GM13977 (cell line): Measurements from ENCODE around the gene NANOS1.

Source experiments
- DNase-seq: peaks from one replicate; pipeline ENCODE4 v3.0.0; 2012; ENCODE audit warnings: low spot score
- in situ Hi-C: fragments of 300-500 bp; cut with MboI; formaldehyde crosslinking; loops from one replicate; pipeline ENCODE4 v1.12.0; 2022; ENCODE audit warnings: low sequenced_read_pairs, low pct_unique_long_range_greater_than_20kb, mixed read lengths, inconsistent platforms; ENCODE audit not compliant: unreplicated experiment
- TF ChIP-seq, protein P1 (sequence below): IDR thresholded peaks from 2 replicates; pipeline ENCODE4 v1.5.1; 2012; ENCODE audit warnings: mild to moderate bottlenecking, control low read depth; ENCODE audit not compliant: insufficient read depth; ENCODE audit errors: extremely low read depth, missing control alignments

NANOS1 gene

DNA sequence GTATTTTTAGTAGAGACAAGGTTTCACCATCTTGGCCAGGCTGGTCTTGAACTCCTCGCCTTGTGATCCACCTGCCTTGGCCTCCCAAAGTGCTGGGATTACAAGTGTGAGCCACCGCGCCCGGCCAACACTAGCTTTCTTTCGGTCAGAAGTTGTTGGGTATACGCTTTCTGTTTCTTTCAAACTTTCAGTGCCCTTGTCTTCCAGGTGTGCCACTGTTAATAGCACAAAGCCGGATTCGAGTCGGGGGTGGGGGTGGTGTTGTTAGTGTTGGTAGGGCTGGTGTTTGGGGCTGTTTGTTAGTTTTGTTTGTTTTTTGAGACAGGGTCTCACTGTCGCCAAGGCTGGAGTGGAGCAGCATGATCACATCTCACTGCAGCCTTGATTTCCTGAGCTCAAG lies 33.8 kb upstream of the NANOS1 start:
- in situ Hi-C loops = no loop called here
- TF ChIP-seq, protein P1, sequence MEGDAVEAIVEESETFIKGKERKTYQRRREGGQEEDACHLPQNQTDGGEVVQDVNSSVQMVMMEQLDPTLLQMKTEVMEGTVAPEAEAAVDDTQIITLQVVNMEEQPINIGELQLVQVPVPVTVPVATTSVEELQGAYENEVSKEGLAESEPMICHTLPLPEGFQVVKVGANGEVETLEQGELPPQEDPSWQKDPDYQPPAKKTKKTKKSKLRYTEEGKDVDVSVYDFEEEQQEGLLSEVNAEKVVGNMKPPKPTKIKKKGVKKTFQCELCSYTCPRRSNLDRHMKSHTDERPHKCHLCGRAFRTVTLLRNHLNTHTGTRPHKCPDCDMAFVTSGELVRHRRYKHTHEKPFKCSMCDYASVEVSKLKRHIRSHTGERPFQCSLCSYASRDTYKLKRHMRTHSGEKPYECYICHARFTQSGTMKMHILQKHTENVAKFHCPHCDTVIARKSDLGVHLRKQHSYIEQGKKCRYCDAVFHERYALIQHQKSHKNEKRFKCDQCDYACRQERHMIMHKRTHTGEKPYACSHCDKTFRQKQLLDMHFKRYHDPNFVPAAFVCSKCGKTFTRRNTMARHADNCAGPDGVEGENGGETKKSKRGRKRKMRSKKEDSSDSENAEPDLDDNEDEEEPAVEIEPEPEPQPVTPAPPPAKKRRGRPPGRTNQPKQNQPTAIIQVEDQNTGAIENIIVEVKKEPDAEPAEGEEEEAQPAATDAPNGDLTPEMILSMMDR = no peak
- DNase-seq = no peak

DNA sequence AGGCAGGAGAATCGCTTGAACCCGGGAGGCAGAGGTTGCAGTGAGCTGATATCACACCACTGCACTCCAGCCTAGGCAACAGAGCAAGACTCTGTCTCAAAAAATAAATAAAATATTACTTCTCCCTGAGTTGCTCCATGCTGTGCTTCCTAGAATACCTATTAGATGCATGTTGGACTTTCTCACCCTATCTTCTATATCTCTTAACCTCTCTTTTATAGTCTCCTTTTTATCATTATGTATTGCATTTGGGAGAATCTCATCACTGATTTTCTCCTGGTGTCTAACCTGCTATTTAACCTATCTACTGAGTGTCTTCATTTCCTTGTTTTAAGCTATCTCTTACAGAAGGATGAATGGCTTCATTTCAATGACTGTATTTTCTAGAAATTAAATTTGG lies 32.1 kb upstream of the NANOS1 start:
- no peak for DNase-seq
- in situ Hi-C loops = no loop called here
- TF ChIP-seq, protein P1 = no peak

DNA sequence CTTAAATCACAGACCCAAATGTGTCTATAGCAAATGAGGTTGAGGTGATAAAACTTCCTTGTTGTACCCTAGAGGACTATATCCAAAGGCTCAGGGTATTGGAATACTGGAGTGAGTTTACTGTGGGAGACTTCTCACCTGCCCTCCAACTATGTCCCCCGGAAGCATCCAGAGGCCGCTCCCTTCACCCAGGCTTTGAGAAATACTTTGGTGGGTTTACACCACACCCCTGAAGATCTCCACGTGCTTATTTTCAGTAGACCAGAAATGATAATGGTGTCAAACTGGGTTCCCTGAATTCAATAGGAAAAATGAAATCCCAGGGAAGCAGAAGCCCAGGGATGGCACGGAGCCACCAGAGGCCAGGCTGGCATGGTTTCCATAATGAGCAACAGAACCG lies 31.3 kb upstream of the NANOS1 start:
- TF ChIP-seq, protein P1 = no peak
- in situ Hi-C loops = no loop called here
- DNase-seq = no peak

DNA sequence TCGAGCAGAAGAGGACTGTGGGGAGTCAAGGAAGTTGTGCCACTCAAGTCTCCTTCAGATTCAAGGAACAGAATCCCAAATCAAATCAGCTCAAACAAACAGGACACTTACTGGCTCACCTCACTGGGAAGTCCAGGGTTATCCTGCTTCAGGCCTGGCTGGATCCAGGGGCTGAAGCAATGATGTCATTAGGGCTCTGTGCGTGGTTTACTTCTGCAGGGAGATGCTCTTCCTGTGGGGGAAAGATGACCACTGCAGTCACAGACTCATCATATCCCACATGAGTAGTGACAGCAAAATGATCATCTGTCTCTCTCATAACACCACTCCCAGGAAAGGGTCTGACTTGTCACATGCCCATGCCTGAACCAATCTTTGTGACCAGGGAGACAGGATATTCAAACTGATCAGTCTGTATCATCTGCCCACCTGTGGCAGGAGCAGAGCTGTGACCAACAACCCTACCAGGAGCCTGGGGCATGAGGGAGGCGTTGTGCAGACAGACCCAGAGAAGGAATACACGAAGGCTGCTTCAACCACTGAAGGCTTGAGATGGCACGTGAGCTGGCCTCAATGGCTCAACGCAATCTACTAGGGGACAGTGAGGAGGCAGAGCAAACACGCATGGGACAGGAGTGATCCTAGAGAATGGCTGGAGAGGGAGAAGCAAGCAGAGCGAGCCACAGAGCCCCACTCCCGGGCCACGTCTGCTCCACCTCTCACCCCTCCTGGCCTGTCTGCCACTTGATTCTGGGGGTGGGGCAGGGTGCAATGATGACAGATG lies 27.6 kb upstream of the NANOS1 start:
- no peak for DNase-seq
- in situ Hi-C loops = no loop called here
- TF ChIP-seq, protein P1 = no peak

DNA sequence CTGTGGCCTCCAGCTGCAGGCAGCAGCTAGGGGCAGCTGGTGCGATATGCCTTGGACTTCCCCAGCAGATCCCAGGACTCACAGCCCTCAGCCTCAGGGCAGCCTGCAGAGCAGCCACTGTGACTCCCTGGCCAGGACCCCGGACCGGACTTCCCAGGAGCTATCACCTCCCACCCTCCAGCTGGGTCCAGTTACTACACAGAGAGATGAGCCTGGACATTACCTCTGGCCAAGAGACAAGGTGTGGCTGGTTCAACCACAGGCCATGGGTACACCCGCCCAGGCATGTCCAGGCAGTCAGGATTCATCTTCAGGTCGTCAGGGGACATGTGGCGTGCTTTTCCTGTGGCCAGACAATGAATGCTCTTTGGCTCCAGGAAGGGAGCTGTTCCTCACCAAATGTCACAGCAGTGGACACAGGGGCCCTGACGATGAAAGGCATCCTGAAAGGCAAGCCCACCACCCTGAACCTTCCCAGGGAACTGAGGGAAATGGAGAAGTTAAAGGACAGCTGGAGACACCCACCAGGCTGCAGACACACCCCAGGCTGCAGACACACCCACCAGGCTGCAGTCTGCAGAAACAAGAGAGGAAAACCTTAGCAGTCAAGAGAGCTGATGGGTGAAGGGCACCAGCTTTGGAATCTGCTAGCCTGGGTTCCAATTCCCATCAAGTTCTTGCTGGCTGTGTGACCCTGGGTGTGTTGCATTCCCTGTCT lies 25.8 kb upstream of the NANOS1 start:
- in situ Hi-C loops = no loop called here
- TF ChIP-seq, protein P1 = no peak
- DNase-seq = no peak

DNA sequence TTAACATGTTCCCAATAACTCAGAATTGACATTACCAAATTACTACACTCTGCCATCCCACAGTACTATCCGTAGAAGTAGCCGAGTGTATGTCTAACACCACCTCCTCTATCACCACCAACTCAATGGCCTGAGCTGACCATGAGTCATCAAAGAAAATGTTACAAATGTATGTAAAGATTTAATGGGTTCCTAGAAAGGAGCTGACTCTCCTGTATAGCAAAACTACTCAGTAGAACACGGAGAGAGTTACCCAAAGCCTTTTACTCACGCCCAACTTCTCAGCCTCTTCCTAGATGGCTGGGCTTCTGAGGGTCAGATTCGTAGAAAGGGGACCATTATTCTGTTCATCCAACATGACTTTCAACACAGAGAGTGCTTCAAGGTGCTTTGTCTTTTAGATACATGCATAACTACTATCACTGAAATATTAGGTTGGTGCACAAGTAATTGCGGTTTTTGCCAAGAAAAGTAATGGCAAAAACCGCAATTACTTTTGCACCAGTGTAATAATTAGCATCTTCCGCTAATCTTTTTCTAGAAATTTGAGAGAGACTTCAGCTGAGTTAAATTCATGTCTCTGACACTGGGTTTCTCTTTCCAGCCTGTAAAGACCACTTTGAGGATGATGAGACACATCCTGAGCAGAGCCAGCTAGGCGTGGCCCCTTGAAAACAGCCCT lies 24.0 kb upstream of the NANOS1 start:
- in situ Hi-C loops = no loop called here
- DNase-seq = no peak
- TF ChIP-seq, protein P1 = no peak
